Frontal cortex (tissue), 4 donors: ENCODE data around the gene ADRA2C. TPM values are rescaled to one million over a fixed set of nuclear protein-coding genes. Genes with fewer than 3 reads are reported as not detected.

Experiments used
- DNase-seq, 2 donors: peaks; one replicate each; pipeline ENCODE4 v3.0.0; 2012; ENCODE audit warnings: low spot score in 2 of 2
- FAIRE-seq: peaks from 2 replicates; lab custom pipeline; 2012; peaks lifted over from hg19 to GRCh38; lab: Jason Lieb, UNC
- total RNA-seq: library from RNA; depleted of rRNA; stranded (reverse); fragments of >200 nt; gene quantifications from one replicate; pipeline ENCODE4 v1.2.3, GENCODE V29; 2014
- donor health status: control.
- donor health status: control.
- donor health status: control.

Gene ADRA2C
- total RNA-seq, 1 donor from 2014 or later = 3.7 TPM

- DNase-seq = no peak
- FAIRE-seq = no peak
Measured at GRCh38 chr4:3732076-3733028, 33.8 kb upstream of the ADRA2C start.

GRCh38 chr4:3733195-3733594, 33.0 kb upstream of the ADRA2C start:
- DNase-seq (no peak), FAIRE-seq (no peak)

- DNase-seq (no peak), FAIRE-seq (no peak)
Measured at GRCh38 chr4:3735196-3735595, 31.0 kb upstream of the ADRA2C start.

GRCh38 chr4:3736290-3736689, 29.9 kb upstream of the ADRA2C start:
- no peak for DNase-seq
- FAIRE-seq = no peak

- DNase-seq = no peak
- no peak for FAIRE-seq
Measured at GRCh38 chr4:3736806-3737205, 29.4 kb upstream of the ADRA2C start.

- DNase-seq (no peak), FAIRE-seq (no peak)
Measured at GRCh38 chr4:3739577-3739976, 26.6 kb upstream of the ADRA2C start.

- FAIRE-seq (no peak), DNase-seq (no peak)
Measured at GRCh38 chr4:3740256-3740655, 25.9 kb upstream of the ADRA2C start.

- FAIRE-seq (no peak), DNase-seq (no peak)
Measured at GRCh38 chr4:3741217-3742011, 24.8 kb upstream of the ADRA2C start.

- FAIRE-seq (no peak), DNase-seq (no peak)
Measured at GRCh38 chr4:3742610-3743009, 23.6 kb upstream of the ADRA2C start.

- DNase-seq (no peak), FAIRE-seq (no peak)
Measured at GRCh38 chr4:3744232-3744631, 22.0 kb upstream of the ADRA2C start.

- DNase-seq (no peak), FAIRE-seq (no peak)
Measured at GRCh38 chr4:3744901-3745300, 21.3 kb upstream of the ADRA2C start.

GRCh38 chr4:3745886-3746656, 20.1 kb upstream of the ADRA2C start:
- FAIRE-seq (no peak), DNase-seq (no peak)

GRCh38 chr4:3746701-3747580, 19.2 kb upstream of the ADRA2C start:
- DNase-seq (no peak), FAIRE-seq (no peak)

- no peak for FAIRE-seq
Measured at GRCh38 chr4:3747581-3747904, 18.6 kb upstream of the ADRA2C start.

GRCh38 chr4:3748136-3748898, 17.9 kb upstream of the ADRA2C start:
- FAIRE-seq (no peak), DNase-seq (no peak)

More at GRCh38 chr4:3747581-3747904, 18.6 kb upstream of the ADRA2C start:
- DNase-seq = no peak

GRCh38 chr4:3749081-3749480, 17.1 kb upstream of the ADRA2C start:
- no peak for DNase-seq
- FAIRE-seq = no peak

- no peak for FAIRE-seq
- DNase-seq = no peak
Measured at GRCh38 chr4:3750334-3750733, 15.9 kb upstream of the ADRA2C start.

- DNase-seq (no peak), FAIRE-seq (no peak)
Measured at GRCh38 chr4:3752022-3752421, 14.2 kb upstream of the ADRA2C start.
